ENCODE data around the gene HAUS1. TPM values are rescaled to one million over a fixed set of nuclear protein-coding genes. Genes with fewer than 3 reads are reported as not detected.

Gene HAUS1
- polyA plus RNA-seq, 1 experiment: 13.8 TPM

DNA sequence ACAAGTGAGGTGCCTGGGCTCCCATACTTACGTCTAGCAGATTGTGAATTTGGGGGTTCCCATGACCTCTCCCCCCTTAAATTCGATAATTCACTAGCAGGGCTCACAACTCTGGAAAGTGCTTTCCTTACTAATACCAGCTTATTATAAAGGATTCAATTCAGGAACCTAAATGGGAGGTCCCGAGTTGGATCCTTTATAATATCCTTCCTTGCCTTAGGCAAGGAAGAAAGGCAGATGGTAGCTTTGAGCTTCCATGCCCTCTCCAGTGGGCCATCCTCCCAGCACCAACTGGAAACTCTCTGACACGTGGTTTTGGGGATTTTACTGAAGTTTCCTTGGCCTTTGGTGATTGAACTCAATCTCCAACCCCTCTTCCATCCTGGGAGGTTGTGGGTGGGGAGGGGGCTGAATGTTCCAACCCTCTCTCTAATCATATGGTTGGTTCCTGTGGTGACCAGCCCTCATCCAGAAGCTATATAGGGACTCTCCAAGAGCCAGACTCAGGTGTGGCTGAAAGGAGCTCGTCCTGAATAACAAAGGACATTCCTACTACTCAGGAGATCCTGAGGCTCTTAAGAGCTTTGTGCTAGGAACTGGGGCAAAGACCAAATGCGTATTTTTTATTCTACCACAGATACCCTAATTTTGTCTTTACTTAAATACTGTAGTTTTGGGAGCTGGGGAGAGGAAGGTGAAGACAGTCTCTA lies 62.2 kb downstream of the HAUS1 start:
- ChIA-PET CTCF (interaction anchor here (1.5 kb wide), 1 partner anchor 491 kb away, joined by 4 read pairs; no protein-coding TSS in a partner anchor), POLR2A (no interaction called here)
- Histone ChIP-seq H3K36me3 (ENCODE audit: control insufficient read depth, insufficient read depth, low read length) (no peaks in the 10 kb centered on the region), H3K4me3 (ENCODE audit: low read depth, low read length) (no peak overlapping the region), H3K27me3 (ENCODE audit: control insufficient read depth, insufficient read depth, low read length) (no peaks in the 10 kb centered on the region)
- no peak for DNase-seq (ENCODE audit: low read depth)
- TF ChIP-seq, protein P1, sequence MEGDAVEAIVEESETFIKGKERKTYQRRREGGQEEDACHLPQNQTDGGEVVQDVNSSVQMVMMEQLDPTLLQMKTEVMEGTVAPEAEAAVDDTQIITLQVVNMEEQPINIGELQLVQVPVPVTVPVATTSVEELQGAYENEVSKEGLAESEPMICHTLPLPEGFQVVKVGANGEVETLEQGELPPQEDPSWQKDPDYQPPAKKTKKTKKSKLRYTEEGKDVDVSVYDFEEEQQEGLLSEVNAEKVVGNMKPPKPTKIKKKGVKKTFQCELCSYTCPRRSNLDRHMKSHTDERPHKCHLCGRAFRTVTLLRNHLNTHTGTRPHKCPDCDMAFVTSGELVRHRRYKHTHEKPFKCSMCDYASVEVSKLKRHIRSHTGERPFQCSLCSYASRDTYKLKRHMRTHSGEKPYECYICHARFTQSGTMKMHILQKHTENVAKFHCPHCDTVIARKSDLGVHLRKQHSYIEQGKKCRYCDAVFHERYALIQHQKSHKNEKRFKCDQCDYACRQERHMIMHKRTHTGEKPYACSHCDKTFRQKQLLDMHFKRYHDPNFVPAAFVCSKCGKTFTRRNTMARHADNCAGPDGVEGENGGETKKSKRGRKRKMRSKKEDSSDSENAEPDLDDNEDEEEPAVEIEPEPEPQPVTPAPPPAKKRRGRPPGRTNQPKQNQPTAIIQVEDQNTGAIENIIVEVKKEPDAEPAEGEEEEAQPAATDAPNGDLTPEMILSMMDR (IDR thresholded peaks at IDR 0.05; ENCODE audit: insufficient read depth, low read depth, low read length): no peak

- no peak overlapping the region for H3K4me3 ChIP-seq (ENCODE audit: low read depth, low read length)
Measured at GRCh38 chr18:46167971-46168370, 63.8 kb downstream of the HAUS1 start.

GRCh38 chr18:46169464-46169941 lies 65.3 kb downstream of the HAUS1 start:
- DNase-seq (ENCODE audit: low read depth): no peak
- TF ChIP-seq, protein P1 (IDR thresholded peaks at IDR 0.05; ENCODE audit: insufficient read depth, low read depth, low read length): no peak
- ChIA-PET POLR2A (no interaction called here), CTCF (interaction anchor here (0.6 to 1.6 kb wide), 5 partner anchors 10 to 1281 kb away, joined by 3 to 7 read pairs (median 5); no protein-coding TSS in a partner anchor)
- H3K36me3 ChIP-seq (ENCODE audit: control insufficient read depth, insufficient read depth, low read length): no peaks in the 10 kb centered on the region
- H3K4me3 ChIP-seq (ENCODE audit: low read depth, low read length): no peak overlapping the region
- H3K27me3 ChIP-seq (ENCODE audit: control insufficient read depth, insufficient read depth, low read length): no peaks in the 10 kb centered on the region

More at GRCh38 chr18:46167971-46168370, 63.8 kb downstream of the HAUS1 start:
- H3K36me3 ChIP-seq (ENCODE audit: control insufficient read depth, insufficient read depth, low read length): no peaks in the 10 kb centered on the region
- TF ChIP-seq, protein P1 (IDR thresholded peaks at IDR 0.05; ENCODE audit: insufficient read depth, low read depth, low read length): no peak
- CTCF ChIA-PET: no interaction called here
- no peak for DNase-seq (ENCODE audit: low read depth)
- no peaks in the 10 kb centered on the region for H3K27me3 ChIP-seq (ENCODE audit: control insufficient read depth, insufficient read depth, low read length)
- POLR2A ChIA-PET: no interaction called here

GRCh38 chr18:46171331-46171730 lies 67.1 kb downstream of the HAUS1 start:
- Histone ChIP-seq H3K4me3 (ENCODE audit: low read depth, low read length) (no peak overlapping the region), H3K36me3 (ENCODE audit: control insufficient read depth, insufficient read depth, low read length) (no peaks in the 10 kb centered on the region), H3K27me3 (ENCODE audit: control insufficient read depth, insufficient read depth, low read length) (no peaks in the 10 kb centered on the region)
- ChIA-PET CTCF (interaction anchor here (2.6 to 5.6 kb wide), 6 partner anchors 11 to 488 kb away, joined by 15 to 69 read pairs (median 32); no protein-coding TSS in a partner anchor), POLR2A (no interaction called here)
- TF ChIP-seq, protein P1 (IDR thresholded peaks at IDR 0.05; ENCODE audit: insufficient read depth, low read depth, low read length): no peak
- DNase-seq (ENCODE audit: low read depth): no peak
